ENCODE data around the gene BCL2L12. TPM values are rescaled to one million over a fixed set of nuclear protein-coding genes. Genes with fewer than 3 reads are reported as not detected.

BCL2L12 gene
- total and polyA plus RNA-seq, 4 donors, result 1.6 to 15.7 (median 6.8) TPM

DNA sequence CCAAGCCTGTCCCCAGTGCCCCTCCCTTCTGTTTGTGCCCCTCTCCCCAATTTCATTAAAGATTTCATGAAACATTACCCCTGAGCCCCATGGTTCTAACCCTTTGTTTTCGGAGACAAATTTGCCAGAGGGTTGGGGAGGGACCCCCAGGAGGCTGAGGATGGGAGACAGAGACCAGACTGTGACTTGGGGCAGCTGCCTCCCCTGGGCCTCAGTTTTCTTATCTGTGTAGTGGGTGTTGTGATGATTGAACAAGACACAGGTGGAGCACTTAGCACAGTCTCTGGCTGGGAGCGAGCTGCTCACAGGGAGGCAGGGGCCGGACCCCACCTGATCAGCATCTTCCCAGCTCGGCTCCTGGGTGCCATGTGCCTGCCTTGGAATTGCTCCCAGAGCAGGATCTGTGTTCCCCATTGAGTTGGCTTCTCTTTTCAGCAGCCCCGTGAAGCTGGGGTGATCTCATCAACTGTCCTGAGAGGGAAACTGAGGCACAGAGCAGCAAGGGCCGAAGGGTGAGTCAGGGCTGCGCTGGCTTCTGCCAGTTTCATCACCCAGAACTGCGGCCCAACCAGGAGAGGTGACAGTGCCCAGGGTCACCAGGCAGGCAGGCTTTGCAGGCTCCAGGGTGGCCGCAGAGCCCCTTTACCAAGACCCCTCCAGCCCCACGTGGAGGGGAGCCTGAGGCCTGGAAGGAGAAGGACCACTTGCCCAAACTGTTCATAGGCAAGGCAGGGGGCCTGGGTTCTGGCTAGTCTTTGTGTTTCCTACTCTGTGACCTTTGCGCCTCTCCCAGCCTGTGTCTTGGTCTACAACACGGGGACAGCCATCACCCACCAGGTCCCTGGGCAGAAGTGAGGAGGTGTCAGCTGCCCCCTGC lies 6.9 kb upstream of the BCL2L12 start:
- no peaks in the 10 kb centered on the region for H3K27me3 ChIP-seq (ENCODE audit: control insufficient read depth in 4 of 4, insufficient read depth in 4 of 4, low read length in 3 of 4)
- WGBS, result 95% methylated on average over 12 of the region's 12 CpGs
- no peak overlapping the region for H3K9ac ChIP-seq (ENCODE audit: low read depth in 1 of 2, low read length in 2 of 2)
- no peak for DNase-seq (ENCODE audit: low spot score)
- peaks cover 22 to 77% (median 35%) of the 10 kb centered on the region in 4 donors for H3K36me3 ChIP-seq (ENCODE audit: control insufficient read depth in 4 of 4, insufficient read depth in 3 of 4, low read depth in 1 of 4, low read length in 3 of 4)
- no peak for TF ChIP-seq HNF4G (IDR thresholded peaks at IDR 0.05)
- TF ChIP-seq FOXA2 (IDR thresholded peaks at IDR 0.05), result no peak
- TF ChIP-seq RXRA (IDR thresholded peaks at IDR 0.05), result no peak
- TF ChIP-seq HNF4A (conservative IDR thresholded peaks at IDR 0.05), result no peak
- no peak for TF ChIP-seq TAF1 (conservative IDR thresholded peaks at IDR 0.05)
- H3K9me3 ChIP-seq (ENCODE audit: control insufficient read depth in 4 of 4, low read length in 3 of 4), result no peaks in the 10 kb centered on the region
- peaks cover 2 to 8% (median 5%) of the 10 kb centered on the region in 4 donors for H3K4me1 ChIP-seq (ENCODE audit: control insufficient read depth in 4 of 4, insufficient read depth in 4 of 4, low read length in 3 of 4)
- H3K27ac ChIP-seq (ENCODE audit: low read depth in 1 of 2, low read length in 2 of 2), result no peak overlapping the region
- H3K4me3 ChIP-seq (ENCODE audit: low read depth in 1 of 3, low read length in 3 of 3), result no peak overlapping the region

DNA sequence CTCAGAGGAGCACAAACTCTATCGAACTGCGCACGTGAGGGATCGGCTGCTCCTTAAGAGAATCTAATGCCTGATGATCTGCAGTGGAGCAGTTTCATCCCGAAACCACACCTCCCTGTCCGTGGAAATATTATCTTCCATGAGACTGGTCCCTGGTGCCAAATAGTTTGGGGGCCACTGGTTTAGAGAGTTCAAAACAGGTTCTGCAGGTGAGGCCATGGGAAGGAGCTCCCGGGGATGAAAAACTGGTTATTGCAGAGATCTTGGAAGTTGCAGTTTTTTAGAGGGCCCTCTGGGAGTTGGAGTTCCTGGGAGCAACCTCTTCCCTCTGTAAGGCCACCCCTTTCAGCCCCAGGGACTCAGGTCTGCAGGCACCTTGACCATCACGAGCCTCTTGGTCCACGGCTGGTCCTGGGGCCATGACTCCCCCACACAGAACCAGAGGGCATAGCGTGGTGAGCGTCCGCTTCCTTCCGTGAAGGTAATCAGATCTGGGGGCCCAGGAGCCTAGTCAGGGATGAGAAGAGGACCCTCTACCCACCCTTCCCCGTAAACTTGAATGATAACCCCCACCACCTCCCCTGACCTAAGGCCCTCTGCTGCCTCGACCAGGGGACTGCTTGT lies 5.3 kb upstream of the BCL2L12 start:
- no peak for TF ChIP-seq FOXA1 (IDR thresholded peaks at IDR 0.05)
- no peak for TF ChIP-seq RXRA (IDR thresholded peaks at IDR 0.05)
- TF ChIP-seq, protein P1, sequence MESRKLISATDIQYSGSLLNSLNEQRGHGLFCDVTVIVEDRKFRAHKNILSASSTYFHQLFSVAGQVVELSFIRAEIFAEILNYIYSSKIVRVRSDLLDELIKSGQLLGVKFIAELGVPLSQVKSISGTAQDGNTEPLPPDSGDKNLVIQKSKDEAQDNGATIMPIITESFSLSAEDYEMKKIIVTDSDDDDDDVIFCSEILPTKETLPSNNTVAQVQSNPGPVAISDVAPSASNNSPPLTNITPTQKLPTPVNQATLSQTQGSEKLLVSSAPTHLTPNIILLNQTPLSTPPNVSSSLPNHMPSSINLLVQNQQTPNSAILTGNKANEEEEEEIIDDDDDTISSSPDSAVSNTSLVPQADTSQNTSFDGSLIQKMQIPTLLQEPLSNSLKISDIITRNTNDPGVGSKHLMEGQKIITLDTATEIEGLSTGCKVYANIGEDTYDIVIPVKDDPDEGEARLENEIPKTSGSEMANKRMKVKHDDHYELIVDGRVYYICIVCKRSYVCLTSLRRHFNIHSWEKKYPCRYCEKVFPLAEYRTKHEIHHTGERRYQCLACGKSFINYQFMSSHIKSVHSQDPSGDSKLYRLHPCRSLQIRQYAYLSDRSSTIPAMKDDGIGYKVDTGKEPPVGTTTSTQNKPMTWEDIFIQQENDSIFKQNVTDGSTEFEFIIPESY (IDR thresholded peaks at IDR 0.05), result no peak
- TF ChIP-seq GABPA (IDR thresholded peaks at IDR 0.05 in 1 of 2, conservative IDR thresholded peaks at IDR 0.05 in 1 of 2), result no peak
- TF ChIP-seq, protein P2, sequence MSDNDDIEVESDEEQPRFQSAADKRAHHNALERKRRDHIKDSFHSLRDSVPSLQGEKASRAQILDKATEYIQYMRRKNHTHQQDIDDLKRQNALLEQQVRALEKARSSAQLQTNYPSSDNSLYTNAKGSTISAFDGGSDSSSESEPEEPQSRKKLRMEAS (IDR thresholded peaks at IDR 0.05), result no peak
- TF ChIP-seq FOXA2 (IDR thresholded peaks at IDR 0.05), result no peak
- no peak for TF ChIP-seq NR2F2 (IDR thresholded peaks at IDR 0.05)
- no peak for TF ChIP-seq TAF1 (conservative IDR thresholded peaks at IDR 0.05)
- no peak for TF ChIP-seq YY1 (IDR thresholded peaks at IDR 0.05)
- TF ChIP-seq JUND (IDR thresholded peaks at IDR 0.05), result no peak
- Histone ChIP-seq H3K9me3 (ENCODE audit: control insufficient read depth in 4 of 4, low read length in 3 of 4) (no peaks in the 10 kb centered on the region), H3K27ac (ENCODE audit: low read depth in 1 of 2, low read length in 2 of 2) (no peak overlapping the region), H3K36me3 (ENCODE audit: control insufficient read depth in 4 of 4, insufficient read depth in 3 of 4, low read depth in 1 of 4, low read length in 3 of 4) (peaks cover 18 to 64% (median 24%) of the 10 kb centered on the region in 4 donors), H3K27me3 (ENCODE audit: control insufficient read depth in 4 of 4, insufficient read depth in 4 of 4, low read length in 3 of 4) (no peaks in the 10 kb centered on the region), H3K4me1 (ENCODE audit: control insufficient read depth in 4 of 4, insufficient read depth in 4 of 4, low read length in 3 of 4) (peaks cover 2 to 24% (median 19%) of the 10 kb centered on the region in 4 donors), H3K4me3 (ENCODE audit: low read depth in 1 of 3, low read length in 3 of 3) (no peak overlapping the region), H3K9ac (ENCODE audit: low read depth in 1 of 2, low read length in 2 of 2) (no peak overlapping the region)
- no peak for DNase-seq (ENCODE audit: low spot score)
- WGBS, result 94% methylated on average over 15 of the region's 15 CpGs

DNA sequence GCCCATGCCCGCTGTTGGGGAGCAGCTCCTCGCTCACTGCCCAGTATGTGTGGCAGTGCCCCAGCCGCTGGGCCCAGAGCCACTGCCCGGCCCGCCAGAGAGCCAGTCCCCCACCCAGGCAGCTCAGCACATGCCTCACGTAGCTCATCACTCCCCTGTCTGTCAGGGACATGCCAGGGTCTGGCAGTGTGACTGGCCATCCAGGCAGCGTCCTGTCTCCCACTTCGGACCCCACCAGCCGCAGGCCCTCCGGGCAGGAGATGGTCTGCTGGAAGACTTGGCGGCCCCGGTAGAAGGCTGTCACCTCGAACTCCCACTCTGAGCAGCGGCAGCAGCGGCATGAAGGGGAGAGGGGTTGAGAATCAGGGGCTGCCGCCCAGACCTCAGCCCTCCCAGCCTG lies 3.7 kb upstream of the BCL2L12 start:
- Histone ChIP-seq H3K9ac (ENCODE audit: low read depth in 1 of 2, low read length in 2 of 2) (no peak overlapping the region), H3K4me3 (ENCODE audit: low read depth in 1 of 3, low read length in 3 of 3) (no peak overlapping the region), H3K9me3 (ENCODE audit: control insufficient read depth in 4 of 4, low read length in 3 of 4) (no peaks in the 10 kb centered on the region), H3K27ac (ENCODE audit: low read depth in 1 of 2, low read length in 2 of 2) (no peak overlapping the region), H3K27me3 (ENCODE audit: control insufficient read depth in 4 of 4, insufficient read depth in 4 of 4, low read length in 3 of 4) (no peaks in the 10 kb centered on the region), H3K4me1 (ENCODE audit: control insufficient read depth in 4 of 4, insufficient read depth in 4 of 4, low read length in 3 of 4) (peaks cover 7 to 35% (median 27%) of the 10 kb centered on the region in 4 donors), H3K36me3 (ENCODE audit: control insufficient read depth in 4 of 4, insufficient read depth in 3 of 4, low read depth in 1 of 4, low read length in 3 of 4) (peaks cover 16 to 48% (median 18%) of the 10 kb centered on the region in 4 donors)
- no peak for DNase-seq (ENCODE audit: low spot score)
- 96% methylated on average over 16 of the region's 16 CpGs for WGBS
- no peak for TF ChIP-seq EGR1 (IDR thresholded peaks at IDR 0.05; ENCODE audit: low read depth in 2 of 2)
- TF ChIP-seq JUND (IDR thresholded peaks at IDR 0.05), result no peak
- no peak for TF ChIP-seq RXRA (IDR thresholded peaks at IDR 0.05)
- TF ChIP-seq, protein P3, sequence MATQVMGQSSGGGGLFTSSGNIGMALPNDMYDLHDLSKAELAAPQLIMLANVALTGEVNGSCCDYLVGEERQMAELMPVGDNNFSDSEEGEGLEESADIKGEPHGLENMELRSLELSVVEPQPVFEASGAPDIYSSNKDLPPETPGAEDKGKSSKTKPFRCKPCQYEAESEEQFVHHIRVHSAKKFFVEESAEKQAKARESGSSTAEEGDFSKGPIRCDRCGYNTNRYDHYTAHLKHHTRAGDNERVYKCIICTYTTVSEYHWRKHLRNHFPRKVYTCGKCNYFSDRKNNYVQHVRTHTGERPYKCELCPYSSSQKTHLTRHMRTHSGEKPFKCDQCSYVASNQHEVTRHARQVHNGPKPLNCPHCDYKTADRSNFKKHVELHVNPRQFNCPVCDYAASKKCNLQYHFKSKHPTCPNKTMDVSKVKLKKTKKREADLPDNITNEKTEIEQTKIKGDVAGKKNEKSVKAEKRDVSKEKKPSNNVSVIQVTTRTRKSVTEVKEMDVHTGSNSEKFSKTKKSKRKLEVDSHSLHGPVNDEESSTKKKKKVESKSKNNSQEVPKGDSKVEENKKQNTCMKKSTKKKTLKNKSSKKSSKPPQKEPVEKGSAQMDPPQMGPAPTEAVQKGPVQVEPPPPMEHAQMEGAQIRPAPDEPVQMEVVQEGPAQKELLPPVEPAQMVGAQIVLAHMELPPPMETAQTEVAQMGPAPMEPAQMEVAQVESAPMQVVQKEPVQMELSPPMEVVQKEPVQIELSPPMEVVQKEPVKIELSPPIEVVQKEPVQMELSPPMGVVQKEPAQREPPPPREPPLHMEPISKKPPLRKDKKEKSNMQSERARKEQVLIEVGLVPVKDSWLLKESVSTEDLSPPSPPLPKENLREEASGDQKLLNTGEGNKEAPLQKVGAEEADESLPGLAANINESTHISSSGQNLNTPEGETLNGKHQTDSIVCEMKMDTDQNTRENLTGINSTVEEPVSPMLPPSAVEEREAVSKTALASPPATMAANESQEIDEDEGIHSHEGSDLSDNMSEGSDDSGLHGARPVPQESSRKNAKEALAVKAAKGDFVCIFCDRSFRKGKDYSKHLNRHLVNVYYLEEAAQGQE (IDR thresholded peaks at IDR 0.05), result no peak
- TF ChIP-seq HNF4G (IDR thresholded peaks at IDR 0.05), result no peak
- TF ChIP-seq GABPA (IDR thresholded peaks at IDR 0.05 in 1 of 2, conservative IDR thresholded peaks at IDR 0.05 in 1 of 2), result no peak
- TF ChIP-seq HNF4A (conservative IDR thresholded peaks at IDR 0.05), result no peak
